Hepatic stellate cell (primary cell): ENCODE measurements around the gene APLP2.

Experiments used
- DNase-seq: peaks from one replicate; pipeline ENCODE4 v3.0.0; 2011; ENCODE audit warnings: low spot score

APLP2 gene

GRCh38 chr11:130146796-130147195, 77.1 kb downstream of the APLP2 start:
- DNase-seq: no peak

GRCh38 chr11:130148796-130149326, 79.2 kb downstream of the APLP2 start:
- DNase-seq: no peak

- DNase-seq: no peak
These were observed 81.1 kb downstream of the APLP2 start for GRCh38 chr11:130150790-130151189.

- DNase-seq: no peak
These were observed 81.5 kb downstream of the APLP2 start for GRCh38 chr11:130151196-130151595.

GRCh38 chr11:130156108-130157022, 86.7 kb downstream of the APLP2 start:
- peak; percentile 59 for DNase-seq

- no peak for DNase-seq
These were observed 87.4 kb downstream of the APLP2 start for GRCh38 chr11:130157101-130157500.

GRCh38 chr11:130157840-130158239, 88.1 kb downstream of the APLP2 start:
- DNase-seq: no peak

GRCh38 chr11:130159139-130159538, 89.4 kb downstream of the APLP2 start:
- DNase-seq: no peak

- DNase-seq: no peak
These were observed 90.2 kb downstream of the APLP2 start, which contains the start of gene ST14 for GRCh38 chr11:130159657-130160497. Gene ST14 (plus strand): TSS chr11:130159782. CDS start chr11:130159980, 198 bp downstream.

GRCh38 chr11:130160498-130161155, 90.9 kb downstream of the APLP2 start:
- no peak for DNase-seq

GRCh38 chr11:130161441-130162145, 91.9 kb downstream of the APLP2 start:
- no peak for DNase-seq

- no peak for DNase-seq
These were observed 93.0 kb downstream of the APLP2 start for GRCh38 chr11:130162733-130163132.

- DNase-seq: no peak
These were observed 93.9 kb downstream of the APLP2 start for GRCh38 chr11:130163346-130164220.

GRCh38 chr11:130164221-130164570, 94.5 kb downstream of the APLP2 start:
- no peak for DNase-seq

GRCh38 chr11:130165601-130166456, 96.1 kb downstream of the APLP2 start:
- no peak for DNase-seq

- DNase-seq: peak; percentile 97
These were observed 96.7 kb downstream of the APLP2 start for GRCh38 chr11:130166457-130166784.

- DNase-seq: no peak
These were observed 97.5 kb downstream of the APLP2 start for GRCh38 chr11:130167146-130167545.

GRCh38 chr11:130168105-130168504, 98.4 kb downstream of the APLP2 start:
- no peak for DNase-seq

GRCh38 chr11:130170345-130170744, 100.7 kb downstream of the APLP2 start:
- DNase-seq: no peak

- no peak for DNase-seq
These were observed 101.8 kb downstream of the APLP2 start for GRCh38 chr11:130171534-130171933.
